Type B pancreatic cell (in vitro differentiated cells): ENCODE measurements around the gene SPEG. TPM values are rescaled to one million over a fixed set of nuclear protein-coding genes. Genes with fewer than 3 reads are reported as not detected.

ENCODE experiments used
- DNase-seq: peaks from one replicate; pipeline ENCODE4 v3.0.0; 2021; ENCODE audit warnings: mixed read lengths; ENCODE audit not compliant: unreplicated experiment; ENCODE audit errors: extremely low spot score
- H3K27ac Mint-ChIP-seq: 2 replicates; pipeline ENCODE4 v1.8.0; 2021; ENCODE audit warnings: mild to moderate bottlenecking, mixed read lengths
- H3K27me3 Mint-ChIP-seq: 2 replicates; pipeline ENCODE4 v1.8.0; 2021; ENCODE audit warnings: mixed read lengths
- H3K36me3 Mint-ChIP-seq: 2 replicates; pipeline ENCODE4 v1.8.0; 2021; ENCODE audit warnings: mixed read lengths
- H3K4me1 Mint-ChIP-seq: one replicate; pipeline ENCODE4 v1.8.0; 2021; ENCODE audit warnings: mixed read lengths; ENCODE audit not compliant: unreplicated experiment
- H3K4me3 Mint-ChIP-seq: 2 replicates; pipeline ENCODE4 v1.8.0; 2021; ENCODE audit warnings: mild to moderate bottlenecking, mixed read lengths
- H3K9me3 Mint-ChIP-seq: 2 replicates; pipeline ENCODE4 v1.8.0; 2021; ENCODE audit warnings: mixed read lengths
- CTCF ChIP-seq: fragments of 200-600 bp; sonication (generic); conservative IDR thresholded peaks from 2 replicates; pipeline ENCODE4 v1.5.0; 2021; ENCODE audit warnings: antibody characterized with exemption, mild to moderate bottlenecking
- total RNA-seq: library from RNA; stranded (reverse); gene quantifications from 2 replicates; pipeline ENCODE4 v1.2.1, GENCODE V29; 2021; ENCODE audit warnings: low replicate concordance

SPEG gene
- total RNA-seq, 1 donor from 2014 or later, result 49.4 TPM

GRCh38 chr2:219403861-219404260 lies 30.8 kb upstream of the SPEG start:
- no peaks in the 10 kb centered on the region for H3K36me3 Mint-ChIP-seq
- no peaks in the 10 kb centered on the region for H3K9me3 Mint-ChIP-seq
- H3K4me3 Mint-ChIP-seq, result no peak overlapping the region
- peaks cover 12% of the 10 kb centered on the region for H3K27me3 Mint-ChIP-seq
- DNase-seq, result no peak
- peaks cover 53% of the 10 kb centered on the region for H3K4me1 Mint-ChIP-seq
- TF ChIP-seq CTCF, result no peak
- no peak overlapping the region for H3K27ac Mint-ChIP-seq

- Mint-ChIP-seq H3K9me3 (no peaks in the 10 kb centered on the region), H3K4me1 (peaks cover 48% of the 10 kb centered on the region), H3K27ac (no peak overlapping the region), H3K36me3 (no peaks in the 10 kb centered on the region), H3K4me3 (no peak overlapping the region), H3K27me3 (peaks cover 12% of the 10 kb centered on the region)
- no peak for DNase-seq
- no peak for TF ChIP-seq CTCF
Observed at GRCh38 chr2:219404291-219404910, 30.2 kb upstream of the SPEG start.

DNA sequence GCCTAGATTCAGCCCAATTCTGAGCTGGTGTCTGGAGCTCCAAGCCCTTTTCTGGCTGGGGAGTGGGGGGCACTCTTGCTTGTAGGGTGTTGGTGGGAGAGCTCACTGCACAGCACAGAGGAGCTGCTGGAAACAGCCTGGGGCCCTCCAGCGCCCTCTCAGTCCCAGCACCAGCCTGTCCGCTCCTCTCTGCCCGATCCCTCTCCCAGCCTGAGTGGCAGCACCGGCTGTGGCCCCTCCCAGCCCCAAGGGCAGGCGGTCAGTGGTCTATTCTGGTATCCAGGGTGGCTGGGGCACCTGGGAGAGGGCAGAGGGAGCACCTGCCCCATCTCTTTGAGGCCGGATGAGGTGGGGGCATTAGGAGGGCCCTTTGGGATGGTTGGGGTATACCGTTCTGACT lies 29.7 kb upstream of the SPEG start:
- H3K27me3 Mint-ChIP-seq, result peaks cover 17% of the 10 kb centered on the region
- peaks cover 44% of the 10 kb centered on the region for H3K4me1 Mint-ChIP-seq
- no peaks in the 10 kb centered on the region for H3K36me3 Mint-ChIP-seq
- no peak overlapping the region for H3K4me3 Mint-ChIP-seq
- no peak for DNase-seq
- H3K27ac Mint-ChIP-seq, result no peak overlapping the region
- no peaks in the 10 kb centered on the region for H3K9me3 Mint-ChIP-seq
- TF ChIP-seq CTCF, result no peak

DNA sequence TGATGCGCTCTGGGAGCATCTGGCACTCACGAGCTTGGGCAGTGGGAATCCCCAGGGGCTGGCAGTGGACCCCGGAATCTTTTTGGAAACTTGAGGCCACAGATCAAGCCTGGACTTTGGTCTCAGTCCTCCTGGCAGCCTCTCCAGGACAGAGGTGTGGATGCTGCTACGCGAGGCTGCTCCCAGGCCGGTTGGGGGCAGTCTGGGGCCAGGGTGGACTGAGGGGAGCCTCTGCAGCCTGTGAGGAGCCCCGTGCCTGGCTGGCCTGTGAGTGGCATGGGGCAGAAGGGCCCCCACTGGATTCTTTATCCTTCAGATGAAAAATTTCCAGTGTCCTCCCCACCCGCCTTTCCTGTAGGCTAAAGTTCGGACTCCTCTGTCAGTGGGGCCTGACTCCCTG lies 29.2 kb upstream of the SPEG start:
- Mint-ChIP-seq H3K27ac (no peak overlapping the region), H3K4me3 (no peak overlapping the region), H3K4me1 (peaks cover 39% of the 10 kb centered on the region), H3K36me3 (no peaks in the 10 kb centered on the region), H3K27me3 (peaks cover 17% of the 10 kb centered on the region), H3K9me3 (no peaks in the 10 kb centered on the region)
- no peak for TF ChIP-seq CTCF
- DNase-seq, result no peak

DNA sequence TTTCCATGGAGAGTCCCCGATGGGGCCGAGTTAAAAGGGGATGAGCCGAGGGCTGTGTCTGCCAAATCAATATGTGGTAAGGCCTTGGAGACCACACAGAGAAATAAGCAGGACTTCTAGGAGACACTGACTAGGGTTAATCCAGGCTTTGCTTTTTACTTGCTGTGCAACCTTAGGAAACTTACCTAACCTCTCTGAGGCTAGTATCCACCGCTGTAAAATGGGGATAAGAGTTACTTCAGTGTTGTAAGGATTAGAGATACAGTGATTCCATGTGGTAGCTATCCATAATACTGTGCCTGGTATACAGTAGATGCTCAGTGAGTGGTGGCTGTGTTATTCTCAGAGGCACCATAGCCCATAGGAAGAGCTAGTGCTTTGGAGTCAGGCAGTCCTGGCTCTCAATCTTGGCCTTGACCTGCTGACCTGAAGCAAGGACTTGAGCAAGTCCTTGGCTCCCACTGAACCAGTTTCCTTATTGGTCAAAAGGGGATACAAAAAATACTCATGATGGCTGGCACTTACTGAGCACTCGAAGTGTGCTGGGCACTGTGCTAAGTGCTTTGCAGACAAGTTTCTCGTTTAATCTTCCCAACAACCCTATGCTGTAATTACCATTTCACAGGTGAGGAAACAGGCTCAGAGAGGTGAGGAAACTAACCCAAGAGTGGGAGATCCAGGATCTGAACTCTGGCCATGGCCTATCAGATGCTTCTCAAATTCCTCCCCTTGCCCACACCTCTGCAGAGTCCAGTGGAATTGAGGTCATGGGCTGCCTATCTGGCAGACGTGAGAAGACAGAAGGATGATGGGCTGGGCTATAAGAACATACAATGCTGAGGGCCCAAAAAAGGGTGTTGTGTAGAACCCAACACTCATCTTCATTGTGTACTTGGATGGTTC lies 28.4 kb upstream of the SPEG start:
- TF ChIP-seq CTCF, result no peak
- Mint-ChIP-seq H3K4me3 (no peak overlapping the region), H3K27me3 (peaks cover 17% of the 10 kb centered on the region), H3K36me3 (no peaks in the 10 kb centered on the region), H3K27ac (no peak overlapping the region), H3K9me3 (no peaks in the 10 kb centered on the region), H3K4me1 (peaks cover 35% of the 10 kb centered on the region)
- no peak for DNase-seq
